NCI-H187 treated with DMSO at 0.1 percent for 48 hours (cell line): ENCODE measurements around the gene ZMAT5.

Experiments used
- DNase-seq: peaks from one replicate; lab custom pipeline; 2025; lab: John Stamatoyannopoulos, UW

ZMAT5 gene

GRCh38 chr22:29683536-29683935 lies 83.3 kb downstream of the ZMAT5 start:
- no peak for DNase-seq
